Astrocyte (in vitro differentiated cells and primary cell): ENCODE measurements around the gene TRPC5OS. TPM values are rescaled to one million over a fixed set of nuclear protein-coding genes. Genes with fewer than 3 reads are reported as not detected.

ENCODE experiments used
- DNase-seq: peaks from one replicate; pipeline ENCODE4 v3.0.0-alpha.2; 2010; ENCODE audit warnings: low read depth
- FAIRE-seq: peaks from 2 replicates; lab custom pipeline; 2011; peaks lifted over from hg19 to GRCh38; lab: Jason Lieb, UNC
- H2AFZ ChIP-seq: 2 replicates; pipeline ENCODE4 v1.6.0; 2012; ENCODE audit warnings: low read depth, low read length, inconsistent platforms
- H3K27ac ChIP-seq: 2 replicates; pipeline ENCODE4 v1.5.1; 2011; ENCODE audit warnings: low read depth, low read length, inconsistent platforms
- H3K27me3 ChIP-seq: 2 replicates; pipeline ENCODE4 v1.6.0; 2011; ENCODE audit warnings: low read length, inconsistent platforms; ENCODE audit not compliant: insufficient read depth
- H3K36me3 ChIP-seq: 2 replicates; pipeline ENCODE4 v1.5.1; 2011; ENCODE audit warnings: low read length, inconsistent platforms; ENCODE audit not compliant: insufficient read depth
- H3K4me1 ChIP-seq: 2 replicates; pipeline ENCODE4 v1.5.1; 2011; ENCODE audit warnings: low read length, inconsistent platforms; ENCODE audit not compliant: insufficient read depth
- H3K4me2 ChIP-seq: 2 replicates; pipeline ENCODE4 v1.6.0; 2012; ENCODE audit warnings: low read length, inconsistent platforms
- H3K4me3 ChIP-seq: 2 replicates; pipeline ENCODE4 v1.5.1; 2011; ENCODE audit warnings: low read depth, mild to moderate bottlenecking, low read length, inconsistent platforms; ENCODE audit not compliant: insufficient read depth
- H3K79me2 ChIP-seq: 2 replicates; pipeline ENCODE4 v1.6.0; 2012; ENCODE audit warnings: mild to moderate bottlenecking, low read length, inconsistent platforms; ENCODE audit not compliant: insufficient read depth
- H3K9ac ChIP-seq: 2 replicates; pipeline ENCODE4 v1.6.0; 2012; ENCODE audit warnings: mild to moderate bottlenecking, low read length, inconsistent platforms
- H3K9me3 ChIP-seq: 2 replicates; pipeline ENCODE4 v1.5.1; 2012; ENCODE audit warnings: low read depth, mild to moderate bottlenecking, low read length, inconsistent platforms; ENCODE audit not compliant: insufficient read depth
- H4K20me1 ChIP-seq: 2 replicates; pipeline ENCODE4 v1.6.0; 2012; ENCODE audit warnings: low read length, inconsistent platforms; ENCODE audit not compliant: insufficient read depth
- H3K27ac Mint-ChIP-seq: one replicate; pipeline ENCODE4 v1.8.0; 2021; ENCODE audit warnings: mild to moderate bottlenecking, mixed read lengths; ENCODE audit not compliant: unreplicated experiment
- H3K27me3 Mint-ChIP-seq: one replicate; pipeline ENCODE4 v1.8.0; 2021; ENCODE audit warnings: low read depth, mixed read lengths; ENCODE audit not compliant: unreplicated experiment
- H3K36me3 Mint-ChIP-seq: one replicate; pipeline ENCODE4 v1.8.0; 2021; ENCODE audit warnings: low read depth, mixed read lengths; ENCODE audit not compliant: unreplicated experiment
- H3K4me1 Mint-ChIP-seq: one replicate; pipeline ENCODE4 v1.8.0; 2021; ENCODE audit warnings: low read depth, mixed read lengths; ENCODE audit not compliant: unreplicated experiment
- H3K4me3 Mint-ChIP-seq: one replicate; pipeline ENCODE4 v1.8.0; 2021; ENCODE audit warnings: mild to moderate bottlenecking, moderate library complexity, mixed read lengths; ENCODE audit not compliant: unreplicated experiment
- H3K9me3 Mint-ChIP-seq: one replicate; pipeline ENCODE4 v1.8.0; 2021; ENCODE audit warnings: mild to moderate bottlenecking, mixed read lengths; ENCODE audit not compliant: unreplicated experiment
- EZH2 ChIP-seq: IDR thresholded peaks from 2 replicates; pipeline ENCODE4 v1.6.1; 2012; ENCODE audit warnings: mild to moderate bottlenecking, low read length, inconsistent platforms; ENCODE audit not compliant: insufficient read depth
- total RNA-seq: library from RNA; stranded (reverse); gene quantifications from 2 replicates; pipeline ENCODE4 v1.2.1, GENCODE V29; 2021
- TF ChIP-seq, protein P1 (sequence below): IDR thresholded peaks from 2 replicates; pipeline ENCODE4 v1.5.1; 2011; ENCODE audit warnings: low read depth, mild to moderate bottlenecking, inconsistent platforms, low read length, moderate library complexity; ENCODE audit not compliant: insufficient read depth

The TRPC5OS gene
- total RNA-seq, 1 donor from 2014 or later, result not detected

DNA sequence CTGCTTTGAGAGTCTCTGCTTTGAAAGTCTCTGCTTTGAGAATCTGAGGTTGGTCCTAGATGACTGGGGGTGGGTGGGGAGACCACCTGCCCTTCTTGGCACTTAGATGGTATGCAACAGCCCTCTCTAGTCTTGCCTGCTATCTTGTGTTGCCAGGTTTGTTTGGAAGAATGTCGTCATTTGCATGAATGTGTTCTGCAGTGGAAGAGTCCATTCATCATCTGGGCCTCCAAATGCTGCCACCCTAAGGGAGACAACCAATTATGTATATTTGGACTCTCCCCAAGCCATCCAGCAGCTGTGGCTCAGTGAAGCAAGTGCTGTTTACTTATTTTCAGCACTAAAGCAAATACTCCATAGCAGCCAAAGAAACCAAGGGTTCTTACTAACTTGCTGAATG is 44.6 kb upstream of the TRPC5OS start:
- H3K4me3 ChIP-seq, result no peak overlapping the region
- H3K27me3 ChIP-seq, result no peaks in the 10 kb centered on the region
- H3K9me3 Mint-ChIP-seq, result no peaks in the 10 kb centered on the region
- no peak overlapping the region for H3K4me3 Mint-ChIP-seq
- no peak overlapping the region for H2AFZ ChIP-seq
- TF ChIP-seq, protein P1, sequence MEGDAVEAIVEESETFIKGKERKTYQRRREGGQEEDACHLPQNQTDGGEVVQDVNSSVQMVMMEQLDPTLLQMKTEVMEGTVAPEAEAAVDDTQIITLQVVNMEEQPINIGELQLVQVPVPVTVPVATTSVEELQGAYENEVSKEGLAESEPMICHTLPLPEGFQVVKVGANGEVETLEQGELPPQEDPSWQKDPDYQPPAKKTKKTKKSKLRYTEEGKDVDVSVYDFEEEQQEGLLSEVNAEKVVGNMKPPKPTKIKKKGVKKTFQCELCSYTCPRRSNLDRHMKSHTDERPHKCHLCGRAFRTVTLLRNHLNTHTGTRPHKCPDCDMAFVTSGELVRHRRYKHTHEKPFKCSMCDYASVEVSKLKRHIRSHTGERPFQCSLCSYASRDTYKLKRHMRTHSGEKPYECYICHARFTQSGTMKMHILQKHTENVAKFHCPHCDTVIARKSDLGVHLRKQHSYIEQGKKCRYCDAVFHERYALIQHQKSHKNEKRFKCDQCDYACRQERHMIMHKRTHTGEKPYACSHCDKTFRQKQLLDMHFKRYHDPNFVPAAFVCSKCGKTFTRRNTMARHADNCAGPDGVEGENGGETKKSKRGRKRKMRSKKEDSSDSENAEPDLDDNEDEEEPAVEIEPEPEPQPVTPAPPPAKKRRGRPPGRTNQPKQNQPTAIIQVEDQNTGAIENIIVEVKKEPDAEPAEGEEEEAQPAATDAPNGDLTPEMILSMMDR, result no peak
- TF ChIP-seq EZH2, result no peak
- H4K20me1 ChIP-seq, result no peaks in the 10 kb centered on the region
- no peaks in the 10 kb centered on the region for H3K27me3 Mint-ChIP-seq
- no peak overlapping the region for H3K27ac ChIP-seq
- no peaks in the 10 kb centered on the region for H3K36me3 ChIP-seq
- no peaks in the 10 kb centered on the region for H3K36me3 Mint-ChIP-seq
- H3K27ac Mint-ChIP-seq, result no peak overlapping the region
- peak; percentile 94 for FAIRE-seq
- no peak for DNase-seq
- H3K4me2 ChIP-seq, result no peak overlapping the region
- no peak overlapping the region for H3K9ac ChIP-seq
- no peaks in the 10 kb centered on the region for H3K9me3 ChIP-seq
- no peaks in the 10 kb centered on the region for H3K79me2 ChIP-seq
- no peaks in the 10 kb centered on the region for H3K4me1 Mint-ChIP-seq
- H3K4me1 ChIP-seq, result no peaks in the 10 kb centered on the region

DNA sequence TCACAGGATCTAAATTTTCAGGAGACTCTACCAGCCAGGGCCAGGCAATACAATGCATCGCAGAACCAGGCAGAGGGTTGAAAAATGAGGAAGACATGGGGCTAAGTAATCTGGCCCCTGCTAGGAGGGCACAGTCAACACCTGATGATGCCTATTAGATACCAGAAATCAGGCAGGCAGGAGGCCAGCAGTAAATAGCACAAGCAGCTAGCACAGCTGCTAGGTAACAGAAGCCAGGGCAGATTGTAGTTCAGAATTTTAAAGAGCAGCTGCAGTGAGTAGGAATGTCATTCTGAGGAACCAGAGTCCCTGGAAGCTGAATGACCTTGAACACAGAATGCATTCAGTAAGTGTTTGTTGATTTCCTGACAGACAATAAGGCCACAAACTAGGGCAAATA is 38.8 kb upstream of the TRPC5OS start:
- H4K20me1 ChIP-seq, result no peaks in the 10 kb centered on the region
- no peak for TF ChIP-seq EZH2
- TF ChIP-seq, protein P1, result no peak
- H3K79me2 ChIP-seq, result no peaks in the 10 kb centered on the region
- no peak for FAIRE-seq
- H2AFZ ChIP-seq, result no peak overlapping the region
- Mint-ChIP-seq H3K27me3 (no peaks in the 10 kb centered on the region), H3K9me3 (no peaks in the 10 kb centered on the region), H3K4me1 (no peaks in the 10 kb centered on the region), H3K4me3 (no peak overlapping the region), H3K27ac (no peak overlapping the region), H3K36me3 (no peaks in the 10 kb centered on the region)
- no peaks in the 10 kb centered on the region for H3K9me3 ChIP-seq
- H3K27ac ChIP-seq, result no peak overlapping the region
- H3K36me3 ChIP-seq, result no peaks in the 10 kb centered on the region
- no peaks in the 10 kb centered on the region for H3K4me1 ChIP-seq
- H3K4me2 ChIP-seq, result no peak overlapping the region
- no peaks in the 10 kb centered on the region for H3K27me3 ChIP-seq
- H3K9ac ChIP-seq, result no peak overlapping the region
- no peak for DNase-seq
- H3K4me3 ChIP-seq, result no peak overlapping the region

DNA sequence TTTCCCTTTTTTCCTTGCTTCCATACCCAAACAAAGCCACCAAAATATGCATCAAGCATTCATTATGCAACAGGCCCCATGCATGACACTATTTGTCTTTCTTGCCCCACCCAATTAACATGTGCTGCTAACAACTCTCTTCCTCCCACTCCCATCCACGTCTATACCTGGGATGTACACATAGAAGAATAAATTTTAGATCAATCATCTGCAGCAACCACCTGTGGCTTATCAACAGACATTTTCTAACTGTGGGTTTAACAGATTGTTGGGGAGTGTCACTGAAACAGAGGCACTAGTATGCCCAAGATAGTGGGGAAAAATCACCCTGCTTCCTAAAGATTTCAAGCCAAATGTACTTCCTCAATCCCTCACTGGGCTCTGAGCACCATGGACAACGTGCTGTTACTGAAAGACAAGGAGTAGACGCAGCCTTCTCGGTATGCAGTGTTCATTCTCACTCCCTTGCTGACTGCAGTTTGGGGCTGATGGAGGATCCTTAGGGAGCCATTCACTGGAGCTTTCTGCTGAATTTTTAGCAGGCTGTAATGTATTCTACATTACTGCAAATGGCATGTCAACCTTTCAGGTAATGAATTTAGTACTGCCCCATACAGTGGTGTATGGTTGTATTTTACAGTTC is 28.4 kb upstream of the TRPC5OS start:
- Mint-ChIP-seq H3K4me3 (no peak overlapping the region), H3K27ac (no peak overlapping the region), H3K9me3 (no peaks in the 10 kb centered on the region), H3K4me1 (peaks cover 2% of the 10 kb centered on the region), H3K27me3 (peaks cover 3% of the 10 kb centered on the region), H3K36me3 (no peaks in the 10 kb centered on the region)
- Histone ChIP-seq H3K27ac (no peak overlapping the region), H3K9me3 (no peaks in the 10 kb centered on the region), H3K36me3 (no peaks in the 10 kb centered on the region), H3K79me2 (no peaks in the 10 kb centered on the region), H2AFZ (no peak overlapping the region), H3K4me2 (no peak overlapping the region), H4K20me1 (no peaks in the 10 kb centered on the region), H3K27me3 (no peaks in the 10 kb centered on the region), H3K4me1 (no peaks in the 10 kb centered on the region), H3K9ac (no peak overlapping the region), H3K4me3 (no peak overlapping the region)
- DNase-seq (no peak), FAIRE-seq (no peak)
- TF ChIP-seq, protein P1, result no peak
- TF ChIP-seq EZH2, result no peak
